WTC11 (cell line): Measurements from ENCODE around the gene PTPN9. TPM values are rescaled to one million over a fixed set of nuclear protein-coding genes. Genes with fewer than 3 reads are reported as not detected.
"Not testable (repeated sequence)": the region's sequence is repeated elsewhere in the genome, so short reads cannot be mapped to it uniquely, and the experiment has no call there.

Experiments used
- ATAC-seq: fragments of 200-7000 bp; cut with Tn5 transposase; 2 replicates; pipeline ENCODE4 v1.10.0; 2021; ENCODE audit warnings: mild to moderate bottlenecking, moderate library complexity
- CTCF ChIA-PET: fragments of 300-600 bp; sonication (Branson Sonifier 250); formaldehyde crosslinking; loops from one replicate; lab custom pipeline; 2021; ENCODE audit warnings: antibody characterized with exemption; lab: Charles Lee
- POLR2A ChIA-PET: fragments of 350-600 bp; sonication (Branson Sonifier 250); formaldehyde crosslinking; loops from one replicate; lab custom pipeline; 2021; ENCODE audit warnings: antibody characterized with exemption; lab: Charles Lee
- DNase-seq: peaks from one replicate; pipeline ENCODE4 v3.0.0; 2021; ENCODE audit warnings: low spot score
- H3K27ac Mint-ChIP-seq: 2 replicates; pipeline ENCODE4 v1.8.0; 2021; ENCODE audit warnings: mixed read lengths
- H3K27me3 Mint-ChIP-seq: 2 replicates; pipeline ENCODE4 v1.8.0; 2021; ENCODE audit warnings: low read depth, mild to moderate bottlenecking, moderate library complexity, mixed read lengths
- H3K36me3 Mint-ChIP-seq: 2 replicates; pipeline ENCODE4 v1.8.0; 2021; ENCODE audit warnings: mixed read lengths
- H3K4me1 Mint-ChIP-seq: 2 replicates; pipeline ENCODE4 v1.8.0; 2022; ENCODE audit warnings: mixed read lengths
- H3K4me3 Mint-ChIP-seq: 2 replicates; pipeline ENCODE4 v1.8.0; 2021; ENCODE audit warnings: mild to moderate bottlenecking, moderate library complexity, mixed read lengths
- H3K9me3 Mint-ChIP-seq: 2 replicates; pipeline ENCODE4 v1.8.0; 2021; ENCODE audit warnings: mixed read lengths
- AR ChIP-seq: fragments of 250-450 bp; sonication (Bioruptor Pico); IDR thresholded peaks from 2 replicates; pipeline ENCODE4 v1.9.0; 2021; ENCODE audit warnings: mild to moderate bottlenecking
- ATF2 ChIP-seq: sonication (generic); formaldehyde crosslinking; IDR thresholded peaks from 2 replicates; pipeline ENCODE4 v1.8.1; 2022; ENCODE audit warnings: low read depth, missing genetic modification reagents, borderline replicate concordance
- ERG ChIP-seq: fragments of 250-450 bp; sonication (Bioruptor Pico); IDR thresholded peaks from 2 replicates; pipeline ENCODE4 v1.8.0; 2021; ENCODE audit warnings: mild to moderate bottlenecking
- GTF2I ChIP-seq: fragments of 250-450 bp; sonication (Bioruptor Pico); conservative IDR thresholded peaks from 2 replicates; pipeline ENCODE4 v1.4.0; 2021; ENCODE audit warnings: mild to moderate bottlenecking
- JAZF1 ChIP-seq: fragments of 250-450 bp; sonication (Bioruptor Pico); IDR thresholded peaks from 2 replicates; pipeline ENCODE4 v1.9.0; 2021; ENCODE audit warnings: moderate library complexity, mild to moderate bottlenecking, inconsistent platforms
- NFATC4 ChIP-seq: fragments of 250-450 bp; sonication (Bioruptor Pico); IDR thresholded peaks from 2 replicates; pipeline ENCODE4 v1.9.0; 2021; ENCODE audit warnings: mild to moderate bottlenecking
- NFE2L1 ChIP-seq: sonication (generic); formaldehyde crosslinking; IDR thresholded peaks from 2 replicates; pipeline ENCODE4 v1.8.1; 2023; ENCODE audit warnings: missing genetic modification reagents
- SMAD3 ChIP-seq: sonication (generic); formaldehyde crosslinking; IDR thresholded peaks from 2 replicates; pipeline ENCODE4 v1.8.0; 2022; ENCODE audit warnings: missing genetic modification reagents, mild to moderate bottlenecking, borderline replicate concordance
- SOX15 ChIP-seq: fragments of 250-450 bp; sonication (Bioruptor Pico); IDR thresholded peaks from 2 replicates; pipeline ENCODE4 v1.9.0; 2021; ENCODE audit warnings: mild to moderate bottlenecking
- SP1 ChIP-seq: sonication (generic); formaldehyde crosslinking; conservative IDR thresholded peaks from 2 replicates; pipeline ENCODE4 v1.8.1; 2022; ENCODE audit warnings: missing genetic modification reagents
- TCF7 ChIP-seq: sonication (generic); formaldehyde crosslinking; IDR thresholded peaks from 2 replicates; pipeline ENCODE4 v1.8.0; 2022; ENCODE audit warnings: mild to moderate bottlenecking, low read depth, missing genetic modification reagents, moderate library complexity
- ZNF232 ChIP-seq: sonication (generic); formaldehyde crosslinking; IDR thresholded peaks from 2 replicates; pipeline ENCODE4 v1.8.0; 2022; ENCODE audit warnings: mild to moderate bottlenecking, missing genetic modification reagents
- ZNF423 ChIP-seq: fragments of 250-450 bp; sonication (Bioruptor Pico); IDR thresholded peaks from 2 replicates; pipeline ENCODE4 v2.1.2; 2022; ENCODE audit warnings: mild to moderate bottlenecking, moderate library complexity
- ZNF425 ChIP-seq: fragments of 250-450 bp; sonication (Bioruptor Pico); conservative IDR thresholded peaks from 2 replicates; pipeline ENCODE4 v1.9.0; 2021; ENCODE audit warnings: mild to moderate bottlenecking
- ZNF512 ChIP-seq: sonication (generic); formaldehyde crosslinking; IDR thresholded peaks from 2 replicates; pipeline ENCODE4 v1.8.1; 2022; ENCODE audit warnings: missing genetic modification reagents, borderline replicate concordance
- ZNF671 ChIP-seq: fragments of 250-450 bp; sonication (Bioruptor Pico); IDR thresholded peaks from 2 replicates; pipeline ENCODE4 v1.8.0; 2021; ENCODE audit warnings: mild to moderate bottlenecking
- total RNA-seq: library from RNA; stranded (reverse); gene quantifications from 3 replicates; pipeline ENCODE4 v1.2.3, GENCODE V29; 2021
- TF ChIP-seq, protein P1 (sequence below): sonication (generic); formaldehyde crosslinking; conservative IDR thresholded peaks from 2 replicates; pipeline ENCODE4 v1.8.1; 2022; ENCODE audit warnings: mild to moderate bottlenecking, missing genetic modification reagents

The PTPN9 gene
- total RNA-seq, 1 experiment from 2014 or later, result 45.5 TPM

DNA sequence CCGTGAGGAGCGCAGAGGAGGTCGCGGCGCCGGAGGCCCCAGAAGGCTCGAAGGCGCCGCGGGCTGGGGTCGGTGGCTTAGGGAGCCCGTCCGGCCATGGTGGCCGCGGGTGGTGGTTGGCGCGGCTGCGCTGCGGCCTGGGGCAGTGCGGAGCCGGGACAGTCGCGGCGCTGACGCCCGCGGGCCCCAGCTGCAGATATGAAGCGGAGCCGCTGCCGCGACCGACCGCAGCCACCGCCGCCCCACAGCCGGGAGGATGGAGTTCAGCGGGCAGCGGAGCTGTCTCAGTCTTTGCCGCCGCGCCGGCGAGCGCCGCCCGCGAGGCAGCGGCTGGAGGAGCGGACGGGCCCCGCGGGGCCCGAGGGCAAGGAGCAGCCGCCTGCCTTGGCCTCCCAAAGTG lies 98.7 kb downstream of the PTPN9 start:
- H3K27ac Mint-ChIP-seq, H3K27me3 Mint-ChIP-seq, H3K4me3 Mint-ChIP-seq, ATAC-seq, H3K4me1 Mint-ChIP-seq, CTCF ChIA-PET, POLR2A ChIA-PET, DNase-seq: not testable (repeated sequence)
- Mint-ChIP-seq H3K36me3 (peaks cover 54% of the 10 kb centered on the region), H3K9me3 (peaks cover 20% of the 10 kb centered on the region)

DNA sequence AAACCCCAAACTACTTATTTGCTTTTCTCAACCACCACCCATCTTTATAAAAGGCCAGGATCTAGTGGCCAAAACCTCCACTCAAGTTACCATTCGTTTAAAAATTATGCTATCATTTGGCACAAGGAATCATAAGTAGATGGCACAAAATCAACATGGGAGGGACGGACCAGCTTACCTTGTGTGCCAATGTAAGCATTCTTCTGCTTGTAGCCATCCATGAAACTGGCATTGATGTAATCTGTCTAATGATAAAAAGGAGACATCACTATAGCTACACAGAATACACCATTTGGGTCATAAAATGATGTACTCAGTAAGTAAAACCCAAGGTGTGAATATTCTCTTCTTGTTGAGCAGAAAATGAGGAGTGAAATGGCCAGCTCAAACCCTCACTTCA lies 99.4 kb downstream of the PTPN9 start:
- no peak for ATAC-seq
- H3K4me1 Mint-ChIP-seq, result no peaks in the 10 kb centered on the region

DNA sequence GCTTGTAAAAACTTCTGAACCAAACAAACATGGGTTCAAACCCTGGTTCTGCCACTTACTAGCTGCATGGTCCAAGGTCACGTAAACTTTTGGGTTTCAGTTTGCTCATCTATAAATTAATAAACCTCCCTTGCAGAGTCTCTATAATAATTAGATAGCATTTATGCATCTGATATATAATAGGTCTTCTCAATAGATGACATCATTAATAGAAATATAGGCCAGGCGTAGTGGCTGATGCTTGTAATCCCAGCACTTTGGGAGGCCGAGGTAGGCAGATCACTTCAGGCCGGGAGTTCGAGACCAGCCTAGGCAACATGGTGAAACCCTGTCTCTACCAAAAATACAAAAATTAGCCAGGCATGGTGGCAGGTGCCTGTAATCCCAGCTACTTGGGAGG lies 102.0 kb downstream of the PTPN9 start:
- H3K4me3 Mint-ChIP-seq, DNase-seq, H3K9me3 Mint-ChIP-seq, ATAC-seq, CTCF ChIA-PET, H3K27me3 Mint-ChIP-seq, POLR2A ChIA-PET, H3K27ac Mint-ChIP-seq, H3K4me1 Mint-ChIP-seq: not testable (repeated sequence)
- H3K36me3 Mint-ChIP-seq, result peaks cover 48% of the 10 kb centered on the region

More for the DNA sequence above, 99.4 kb downstream of the PTPN9 start:
- no peak for TF ChIP-seq ZNF423 (CRISPR knock-in tag)
- TF ChIP-seq NFE2L1 (CRISPR knock-in tag), result no peak
- TF ChIP-seq ATF2 (CRISPR knock-in tag), result no peak
- TF ChIP-seq ZNF232, result no peak
- no peak for DNase-seq
- CTCF ChIA-PET, result no interaction called here
- no peak overlapping the region for H3K27ac Mint-ChIP-seq
- POLR2A ChIA-PET, result no interaction called here
- H3K27me3 Mint-ChIP-seq, result no peaks in the 10 kb centered on the region
- H3K36me3 Mint-ChIP-seq, result peaks cover 54% of the 10 kb centered on the region
- peaks cover 16% of the 10 kb centered on the region for H3K9me3 Mint-ChIP-seq
- H3K4me3 Mint-ChIP-seq, result no peak overlapping the region

DNA sequence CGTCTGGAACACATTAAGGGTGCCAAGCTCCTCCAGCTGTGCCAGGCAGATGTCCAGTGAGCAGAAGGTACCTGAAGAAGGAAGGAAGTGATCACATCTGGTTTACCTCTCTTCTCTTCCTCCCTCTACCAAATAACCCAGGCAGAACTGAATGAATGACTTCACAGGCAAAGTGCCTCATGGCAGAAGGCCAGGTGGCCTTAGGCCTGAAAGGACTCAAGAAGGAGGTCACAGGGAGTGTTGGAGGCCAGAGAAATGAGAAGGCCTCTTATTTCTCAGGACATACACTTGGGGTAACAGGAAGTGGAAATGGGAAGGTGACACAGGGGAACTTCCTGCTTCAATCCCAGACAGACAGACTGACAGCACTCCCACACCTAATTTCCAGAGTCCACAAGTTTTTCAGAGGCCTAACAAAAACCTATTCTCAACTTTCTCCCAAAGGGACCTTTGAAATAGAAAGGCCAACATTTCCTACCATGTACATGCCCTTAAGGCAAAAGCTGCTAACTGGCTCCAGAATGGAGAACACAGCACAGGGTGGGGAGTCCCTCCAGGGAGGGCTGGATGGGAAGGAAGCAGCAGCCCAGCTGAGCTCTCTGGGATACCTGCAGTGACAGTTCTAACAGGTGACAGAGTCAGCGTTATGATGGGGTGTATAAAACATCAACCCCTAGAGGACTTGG lies 110.1 kb downstream of the PTPN9 start:
- H3K4me1 Mint-ChIP-seq, result no peaks in the 10 kb centered on the region

More for the DNA sequence above, 110.1 kb downstream of the PTPN9 start:
- ChIA-PET CTCF (interaction anchor here (0.6 to 1.4 kb wide), 2 partner anchors 17 to 131 kb away, joined by 3 read pairs; no protein-coding TSS in a partner anchor), POLR2A (no interaction called here)
- Mint-ChIP-seq H3K27me3 (no peaks in the 10 kb centered on the region), H3K36me3 (peaks cover 63% of the 10 kb centered on the region), H3K4me3 (no peak overlapping the region), H3K9me3 (no peaks in the 10 kb centered on the region), H3K27ac (no peak overlapping the region)
- ATAC-seq, result no peak
- TF ChIP-seq, protein P1, sequence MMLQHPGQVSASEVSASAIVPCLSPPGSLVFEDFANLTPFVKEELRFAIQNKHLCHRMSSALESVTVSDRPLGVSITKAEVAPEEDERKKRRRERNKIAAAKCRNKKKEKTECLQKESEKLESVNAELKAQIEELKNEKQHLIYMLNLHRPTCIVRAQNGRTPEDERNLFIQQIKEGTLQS, result no peak
- TF ChIP-seq SP1 (CRISPR knock-in tag), result no peak
- TF ChIP-seq AR (CRISPR knock-in tag), result no peak
- TF ChIP-seq ZNF671, result no peak
- no peak for TF ChIP-seq TCF7 (CRISPR knock-in tag)
- no peak for TF ChIP-seq NFATC4
- TF ChIP-seq SMAD3, result no peak
- no peak for TF ChIP-seq JAZF1 (CRISPR knock-in tag)
- no peak for TF ChIP-seq GTF2I (CRISPR knock-in tag)
- TF ChIP-seq ZNF512 (CRISPR knock-in tag), result no peak
- TF ChIP-seq ZNF423 (CRISPR knock-in tag), result no peak
- no peak for TF ChIP-seq ERG (CRISPR knock-in tag)
- TF ChIP-seq SOX15 (CRISPR knock-in tag), result no peak
- TF ChIP-seq ZNF425, result no peak
- TF ChIP-seq NFE2L1 (CRISPR knock-in tag), result no peak
- DNase-seq, result no peak
